Calu3 (cell line): ENCODE results near the gene C20orf204. TPM values are rescaled to one million over a fixed set of nuclear protein-coding genes. Genes with fewer than 3 reads are reported as not detected.

Experiments used
- BruUV-seq: library from RNA; stranded (reverse); fragments of 400-500 nt; replicated peaks from 2 replicates; lab custom pipeline; 2021; lab: Mats Ljungman, UMichigan
- CTCF ChIA-PET: fragments of 300-600 bp; sonication (Branson Sonifier 250); formaldehyde crosslinking; loops from one replicate; lab custom pipeline; 2022; ENCODE audit warnings: antibody characterized with exemption; lab: Charles Lee
- DNase-seq: peaks from one replicate; pipeline ENCODE4 v3.0.0; 2022
- H3K27ac Mint-ChIP-seq: one replicate; pipeline ENCODE4 v1.8.0; 2022; ENCODE audit warnings: mixed read lengths; ENCODE audit not compliant: unreplicated experiment
- H3K27me3 Mint-ChIP-seq: one replicate; pipeline ENCODE4 v1.8.0; 2022; ENCODE audit warnings: mixed read lengths; ENCODE audit not compliant: unreplicated experiment
- H3K36me3 Mint-ChIP-seq: one replicate; pipeline ENCODE4 v1.8.0; 2022; ENCODE audit warnings: mild to moderate bottlenecking, moderate library complexity, mixed read lengths; ENCODE audit not compliant: insufficient read depth, unreplicated experiment
- H3K4me1 Mint-ChIP-seq: one replicate; pipeline ENCODE4 v1.8.0; 2022; ENCODE audit warnings: mild to moderate bottlenecking, low read depth, mixed read lengths; ENCODE audit not compliant: unreplicated experiment
- H3K4me3 Mint-ChIP-seq: one replicate; pipeline ENCODE4 v1.8.0; 2022; ENCODE audit warnings: mild to moderate bottlenecking, low read depth, moderate library complexity, mixed read lengths; ENCODE audit not compliant: unreplicated experiment
- H3K9me3 Mint-ChIP-seq: one replicate; pipeline ENCODE4 v1.8.0; 2022; ENCODE audit warnings: low read depth, mixed read lengths; ENCODE audit not compliant: unreplicated experiment
- intact Hi-C: fragments of 100-400 bp; cut with micrococcal nuclease; formaldehyde crosslinking; loops from one replicate; pipeline ENCODE4 v1.10.0; 2022; ENCODE audit not compliant: unreplicated experiment
- total RNA-seq: library from RNA; stranded (reverse); gene quantifications from 2 replicates; pipeline ENCODE4 v1.2.3, GENCODE V29; 2022
- TF ChIP-seq, protein P1 (sequence below): fragments of 200-600 bp; IDR thresholded peaks from one replicate; pipeline ENCODE4 v1.8.0; 2022; ENCODE audit warnings: antibody characterized with exemption; ENCODE audit not compliant: unreplicated experiment

Gene C20orf204
- total RNA-seq, 1 experiment from 2014 or later, result 5.0 TPM

DNA sequence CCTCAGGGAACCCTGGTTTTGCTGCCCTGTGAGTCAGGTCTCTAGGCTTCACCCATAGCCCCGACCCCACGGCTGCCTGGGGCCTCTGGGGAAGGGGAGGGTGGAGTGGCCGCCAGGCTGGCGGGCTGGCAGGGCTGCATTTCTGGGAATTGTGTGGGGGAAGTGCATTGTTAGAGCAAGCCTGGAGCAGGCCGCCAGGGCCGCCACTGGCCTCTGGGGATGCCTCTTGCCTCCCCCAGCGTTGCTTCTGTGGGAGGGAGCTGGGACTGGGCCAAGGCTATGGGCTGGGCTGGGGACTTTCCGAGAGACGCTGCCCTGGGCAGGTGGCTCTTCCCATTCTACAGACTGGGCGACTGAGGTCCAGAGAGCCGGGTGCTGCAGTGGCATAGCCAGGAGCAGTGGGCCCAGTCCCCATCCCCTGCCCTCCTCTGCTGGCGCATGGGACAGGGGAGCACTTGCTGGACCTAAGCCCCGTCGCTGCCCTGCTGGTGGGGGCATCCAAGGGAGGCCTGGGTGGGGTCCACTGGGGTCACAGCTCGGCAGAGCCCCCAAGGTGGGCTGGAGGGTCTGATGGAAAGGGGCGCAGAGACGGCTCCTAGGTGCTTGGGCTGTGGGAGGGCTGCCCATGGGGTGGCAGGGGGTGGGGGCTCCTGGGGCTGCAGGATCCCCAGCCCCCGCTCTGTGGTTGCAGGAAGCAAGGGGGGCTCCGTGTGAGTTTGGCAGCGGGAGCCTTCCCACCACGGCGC lies 20.1 kb downstream of the C20orf204 start:
- Mint-ChIP-seq H3K36me3 (no peaks in the 10 kb centered on the region), H3K9me3 (no peaks in the 10 kb centered on the region), H3K4me1 (peaks cover 19% of the 10 kb centered on the region), H3K4me3 (no peak overlapping the region), H3K27ac (no peak overlapping the region), H3K27me3 (peaks cover 50% of the 10 kb centered on the region)
- peak; percentile 41 for DNase-seq
- CTCF ChIA-PET, result interaction anchor here (2.7 kb wide), 1 partner anchor 17 kb away, joined by 13 read pairs; no protein-coding TSS in a partner anchor
- intact Hi-C loops, result loop anchor here (10.0 kb wide), 1 partner anchor 161 kb away; the partner anchor contains the start of gene DNAJC5
- TF ChIP-seq, protein P1, sequence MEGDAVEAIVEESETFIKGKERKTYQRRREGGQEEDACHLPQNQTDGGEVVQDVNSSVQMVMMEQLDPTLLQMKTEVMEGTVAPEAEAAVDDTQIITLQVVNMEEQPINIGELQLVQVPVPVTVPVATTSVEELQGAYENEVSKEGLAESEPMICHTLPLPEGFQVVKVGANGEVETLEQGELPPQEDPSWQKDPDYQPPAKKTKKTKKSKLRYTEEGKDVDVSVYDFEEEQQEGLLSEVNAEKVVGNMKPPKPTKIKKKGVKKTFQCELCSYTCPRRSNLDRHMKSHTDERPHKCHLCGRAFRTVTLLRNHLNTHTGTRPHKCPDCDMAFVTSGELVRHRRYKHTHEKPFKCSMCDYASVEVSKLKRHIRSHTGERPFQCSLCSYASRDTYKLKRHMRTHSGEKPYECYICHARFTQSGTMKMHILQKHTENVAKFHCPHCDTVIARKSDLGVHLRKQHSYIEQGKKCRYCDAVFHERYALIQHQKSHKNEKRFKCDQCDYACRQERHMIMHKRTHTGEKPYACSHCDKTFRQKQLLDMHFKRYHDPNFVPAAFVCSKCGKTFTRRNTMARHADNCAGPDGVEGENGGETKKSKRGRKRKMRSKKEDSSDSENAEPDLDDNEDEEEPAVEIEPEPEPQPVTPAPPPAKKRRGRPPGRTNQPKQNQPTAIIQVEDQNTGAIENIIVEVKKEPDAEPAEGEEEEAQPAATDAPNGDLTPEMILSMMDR, result no peak
- BruUV-seq, result no TSS peak

DNA sequence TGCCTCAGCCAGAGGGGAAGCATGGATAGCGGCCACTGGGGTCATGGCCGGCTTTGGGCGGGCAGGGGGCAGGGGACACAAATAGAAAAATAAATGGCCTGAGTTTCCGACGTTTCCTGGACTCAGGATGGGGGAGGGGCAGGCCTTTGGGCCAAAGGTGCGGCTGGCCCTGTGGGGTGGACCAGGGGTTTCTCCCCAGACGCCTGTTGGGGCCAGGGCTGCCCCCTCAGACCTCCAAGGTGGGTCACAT lies 20.6 kb downstream of the C20orf204 start:
- Mint-ChIP-seq H3K36me3 (no peaks in the 10 kb centered on the region), H3K4me3 (no peak overlapping the region), H3K4me1 (peaks cover 19% of the 10 kb centered on the region), H3K27ac (no peak overlapping the region), H3K27me3 (peaks cover 45% of the 10 kb centered on the region), H3K9me3 (no peaks in the 10 kb centered on the region)
- BruUV-seq, result no TSS peak
- CTCF ChIA-PET, result interaction anchor here (2.7 kb wide), 1 partner anchor 18 kb away, joined by 13 read pairs; no protein-coding TSS in a partner anchor
- no peak for DNase-seq
- intact Hi-C loops, result loop anchor here (10.0 kb wide), 1 partner anchor 162 kb away; the partner anchor contains the start of gene DNAJC5
- TF ChIP-seq, protein P1, result no peak

DNA sequence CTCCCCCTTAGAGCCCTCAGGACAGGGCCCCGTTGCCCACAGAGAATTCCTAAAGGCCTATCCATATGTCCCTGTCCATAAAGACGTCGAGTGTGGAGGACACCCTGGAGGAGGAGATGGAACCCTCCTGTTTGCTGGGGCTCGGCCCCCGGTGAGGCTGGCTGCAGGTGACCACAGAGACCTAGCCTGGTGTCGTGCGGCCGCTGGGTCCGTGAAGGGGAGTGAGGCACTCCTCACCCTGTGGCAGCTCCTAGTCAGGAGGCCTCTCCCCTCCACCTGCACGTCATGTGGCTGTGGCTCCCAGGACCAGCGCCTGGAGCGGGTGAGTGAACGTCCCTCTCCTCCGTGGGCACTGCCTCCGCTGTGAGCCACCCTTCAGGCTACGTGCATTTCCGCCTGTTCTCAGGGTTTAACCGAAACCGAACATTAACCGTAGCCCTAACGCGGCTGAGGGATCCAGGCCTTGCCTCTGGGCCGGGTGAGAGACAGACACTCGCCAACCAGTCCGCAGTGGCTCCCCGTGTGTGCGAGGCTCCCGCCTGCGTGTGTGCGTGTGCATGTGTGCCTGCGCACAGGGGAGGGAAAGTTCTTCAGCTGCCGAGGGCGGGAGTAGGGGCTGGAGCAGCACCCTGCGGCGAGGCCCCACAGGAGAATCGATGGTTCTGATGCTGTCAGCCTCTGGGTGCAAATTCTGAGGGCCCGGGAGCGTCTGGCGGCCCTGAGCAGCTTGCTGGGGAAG lies 21.1 kb downstream of the C20orf204 start:
- no peak for DNase-seq
- H3K4me3 Mint-ChIP-seq, result no peak overlapping the region
- no peaks in the 10 kb centered on the region for H3K9me3 Mint-ChIP-seq
- TF ChIP-seq, protein P1, result no peak
- BruUV-seq, result no TSS peak
- intact Hi-C loops, result loop anchor here (10.0 kb wide), 1 partner anchor 162 kb away; the partner anchor contains the start of gene DNAJC5
- peaks cover 40% of the 10 kb centered on the region for H3K27me3 Mint-ChIP-seq
- H3K27ac Mint-ChIP-seq, result no peak overlapping the region
- peaks cover 19% of the 10 kb centered on the region for H3K4me1 Mint-ChIP-seq
- peaks cover 2% of the 10 kb centered on the region for H3K36me3 Mint-ChIP-seq
- CTCF ChIA-PET, result interaction anchor here (0.6 to 2.7 kb wide), 3 partner anchors 18 to 487 kb away, joined by 3 to 13 read pairs (median 7); partner anchors contain the start of gene PRPF6

DNA sequence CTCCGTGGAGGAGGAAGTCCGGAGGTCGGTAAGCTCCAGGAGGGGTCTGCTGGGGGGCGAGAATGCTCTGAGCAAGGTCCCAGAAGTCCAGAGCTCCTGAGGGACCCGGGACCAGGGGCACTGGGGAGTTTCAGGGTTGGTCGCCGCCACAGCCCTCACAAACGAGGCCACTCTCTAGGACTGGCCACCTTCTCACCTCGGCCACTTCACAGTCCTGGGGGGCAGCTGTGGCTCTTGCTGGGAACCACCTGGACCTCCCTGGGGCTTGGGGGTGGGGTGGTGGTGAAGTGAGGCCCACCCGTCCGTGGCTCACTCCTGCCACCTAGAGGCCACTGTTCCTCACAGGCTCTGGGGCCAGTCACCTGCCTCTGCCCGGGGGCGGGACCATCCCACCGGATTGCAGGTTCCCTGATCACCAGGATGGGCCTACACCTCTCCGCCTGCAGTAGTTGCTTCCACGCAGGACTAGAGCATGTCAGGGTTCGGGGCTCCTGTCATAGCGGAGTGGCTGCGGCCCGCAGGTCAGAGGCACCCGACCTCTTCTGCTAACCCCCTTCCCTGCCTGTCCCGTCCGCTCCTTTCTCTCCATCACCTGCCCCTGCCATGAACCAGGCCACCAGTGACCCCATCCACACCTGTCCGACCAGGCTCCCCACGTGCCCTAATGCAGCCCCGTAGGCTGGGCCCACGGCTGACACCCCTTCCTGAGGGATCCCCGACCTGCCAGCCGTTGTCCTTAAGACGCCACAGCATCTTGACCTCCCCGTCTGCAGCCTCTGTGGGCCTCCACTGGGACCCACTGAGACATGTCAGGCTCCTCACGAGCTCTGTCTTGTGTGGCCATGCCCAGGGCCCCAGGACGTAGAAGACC lies 21.9 kb downstream of the C20orf204 start:
- intact Hi-C loops, result loop anchor here (10.0 kb wide), 1 partner anchor 163 kb away; the partner anchor contains the start of gene DNAJC5
- peak overlapping the region; percentile 49 for H3K4me3 Mint-ChIP-seq
- DNase-seq, result peak; percentile 96

More for the DNA sequence above, 21.9 kb downstream of the C20orf204 start:
- H3K4me1 Mint-ChIP-seq, result peaks cover 25% of the 10 kb centered on the region
- CTCF ChIA-PET, result interaction anchor here (0.6 to 2.7 kb wide), 3 partner anchors 19 to 488 kb away, joined by 3 to 13 read pairs (median 7); partner anchors contain the start of gene PRPF6
- peaks cover 10% of the 10 kb centered on the region for H3K36me3 Mint-ChIP-seq
- H3K27me3 Mint-ChIP-seq, result peaks cover 32% of the 10 kb centered on the region
- H3K27ac Mint-ChIP-seq, result no peak overlapping the region
- H3K9me3 Mint-ChIP-seq, result no peaks in the 10 kb centered on the region
- BruUV-seq, result no TSS peak
- TF ChIP-seq, protein P1, result peak; percentile 93
